ENCODE results near the gene COL18A1. TPM values are rescaled to one million over a fixed set of nuclear protein-coding genes. Genes with fewer than 3 reads are reported as not detected.

COL18A1 gene
- total RNA-seq, 1 experiment from 2014 or later, result 77.0 TPM

DNA sequence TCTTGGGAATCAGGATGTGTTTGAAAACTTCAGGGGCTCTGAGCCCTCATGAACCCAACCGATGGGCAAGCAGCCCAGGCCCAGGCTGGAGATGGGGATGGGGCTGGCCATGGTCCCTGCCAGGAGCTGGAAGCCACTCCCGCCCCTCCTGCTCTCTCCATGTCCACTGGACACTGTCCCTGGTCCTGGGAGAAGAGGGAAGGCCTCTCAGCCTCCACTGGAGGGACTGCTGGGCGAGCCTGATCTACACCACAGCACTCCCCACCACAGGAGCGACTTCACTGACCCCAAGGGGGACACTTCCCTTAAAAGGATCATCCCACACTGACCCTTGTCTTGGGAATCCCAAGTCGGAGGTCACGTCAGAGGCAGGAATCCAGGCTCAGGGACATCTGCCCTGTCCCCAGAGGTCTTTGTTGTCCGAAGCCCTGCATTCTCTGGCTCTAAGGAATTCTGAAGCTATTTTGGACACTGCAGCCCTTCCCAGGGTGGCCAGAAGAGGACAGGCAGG is 16.9 kb upstream of the COL18A1 start:
- TF ChIP-seq, protein P1, sequence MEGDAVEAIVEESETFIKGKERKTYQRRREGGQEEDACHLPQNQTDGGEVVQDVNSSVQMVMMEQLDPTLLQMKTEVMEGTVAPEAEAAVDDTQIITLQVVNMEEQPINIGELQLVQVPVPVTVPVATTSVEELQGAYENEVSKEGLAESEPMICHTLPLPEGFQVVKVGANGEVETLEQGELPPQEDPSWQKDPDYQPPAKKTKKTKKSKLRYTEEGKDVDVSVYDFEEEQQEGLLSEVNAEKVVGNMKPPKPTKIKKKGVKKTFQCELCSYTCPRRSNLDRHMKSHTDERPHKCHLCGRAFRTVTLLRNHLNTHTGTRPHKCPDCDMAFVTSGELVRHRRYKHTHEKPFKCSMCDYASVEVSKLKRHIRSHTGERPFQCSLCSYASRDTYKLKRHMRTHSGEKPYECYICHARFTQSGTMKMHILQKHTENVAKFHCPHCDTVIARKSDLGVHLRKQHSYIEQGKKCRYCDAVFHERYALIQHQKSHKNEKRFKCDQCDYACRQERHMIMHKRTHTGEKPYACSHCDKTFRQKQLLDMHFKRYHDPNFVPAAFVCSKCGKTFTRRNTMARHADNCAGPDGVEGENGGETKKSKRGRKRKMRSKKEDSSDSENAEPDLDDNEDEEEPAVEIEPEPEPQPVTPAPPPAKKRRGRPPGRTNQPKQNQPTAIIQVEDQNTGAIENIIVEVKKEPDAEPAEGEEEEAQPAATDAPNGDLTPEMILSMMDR (conservative IDR thresholded peaks at IDR 0.05; ENCODE audit: low read depth, low read length), result no peak
- TF ChIP-seq EZH2 (IDR thresholded peaks at IDR 0.05; ENCODE audit: low read length, unreplicated experiment), result no peak
- no peak for TF ChIP-seq EZH2phosphoT487 (IDR thresholded peaks at IDR 0.05; ENCODE audit: borderline replicate concordance, low read length)
- Histone ChIP-seq H3K79me2 (ENCODE audit: low read length) (no peaks in the 10 kb centered on the region), H3K4me1 (ENCODE audit: insufficient read depth, low read length) (peaks cover 15% of the 10 kb centered on the region), H3K9ac (ENCODE audit: low read length) (no peak overlapping the region), H3K9me2 (replicated peaks; ENCODE audit: low read length) (no peaks in the 10 kb centered on the region), H3F3A (ENCODE audit: low read length, unreplicated experiment) (no peaks in the 10 kb centered on the region), H3K36me3 (ENCODE audit: low read depth, low read length) (no peaks in the 10 kb centered on the region), H3K27ac (ENCODE audit: low read length) (no peak overlapping the region), H3K4me3 (ENCODE audit: low read length) (no peak overlapping the region), H4K20me1 (ENCODE audit: low read length) (no peaks in the 10 kb centered on the region), H2AFZ (ENCODE audit: low read length) (no peak overlapping the region), H3K4me2 (ENCODE audit: low read length) (no peak overlapping the region), H3K27me3 (ENCODE audit: low read length) (no peaks in the 10 kb centered on the region), H3K9me3 (ENCODE audit: low read length) (no peaks in the 10 kb centered on the region)
- ChIA-PET CTCF (interaction anchor here (0.7 kb wide), 1 partner anchor 32 kb away, joined by 5 read pairs; no protein-coding TSS in a partner anchor), POLR2A (ENCODE audit: unreplicated experiment) (no interaction called here)
- no peak for DNase-seq
- no peak for ATAC-seq
- BruUV-seq (replicated peaks), result no TSS peak
- intact Hi-C loops (cut with micrococcal nuclease), result no loop called here

DNA sequence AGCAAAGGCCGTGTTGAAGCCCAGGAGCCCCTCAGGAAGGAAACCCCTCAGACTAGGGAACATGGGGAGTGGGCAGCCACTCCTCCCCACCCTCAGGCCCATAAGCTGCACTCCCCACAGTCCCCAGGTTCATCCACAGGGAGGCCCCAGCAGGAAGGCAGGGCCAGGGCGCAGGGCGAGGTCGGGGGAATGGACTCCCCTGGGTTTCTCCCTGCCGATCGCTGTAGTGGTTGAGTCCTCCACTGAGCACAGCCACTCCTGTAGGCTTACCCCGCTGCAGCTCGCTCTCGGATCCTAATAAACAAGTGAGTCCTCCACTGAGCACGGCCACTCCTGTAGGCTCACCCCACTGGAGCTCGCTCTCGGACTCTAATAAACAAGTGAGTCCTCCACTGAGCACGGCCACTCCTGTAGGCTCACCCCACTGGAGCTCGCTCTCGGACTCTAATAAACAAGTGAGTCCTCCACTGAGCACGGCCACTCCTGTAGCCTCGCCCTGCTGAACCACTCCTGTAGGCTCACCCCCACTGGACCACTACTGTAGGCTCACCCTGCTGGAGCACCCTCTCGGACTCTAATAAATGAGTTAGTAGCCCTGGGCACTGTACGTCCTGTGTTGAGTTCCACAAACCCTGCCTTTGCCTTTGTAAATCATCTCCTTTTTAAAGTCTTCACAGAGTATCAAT is 16.2 kb upstream of the COL18A1 start:
- BruUV-seq (replicated peaks), result no TSS peak
- H3K27ac ChIP-seq (ENCODE audit: low read length), result no peak overlapping the region
- CTCF ChIA-PET, result interaction anchor here (0.7 kb wide), 1 partner anchor 32 kb away, joined by 5 read pairs; no protein-coding TSS in a partner anchor

More for the DNA sequence above, 16.2 kb upstream of the COL18A1 start:
- Histone ChIP-seq H3K4me1 (ENCODE audit: insufficient read depth, low read length) (peaks cover 15% of the 10 kb centered on the region), H2AFZ (ENCODE audit: low read length) (no peak overlapping the region), H3K27me3 (ENCODE audit: low read length) (no peaks in the 10 kb centered on the region), H3K9ac (ENCODE audit: low read length) (no peak overlapping the region), H3K9me2 (replicated peaks; ENCODE audit: low read length) (no peaks in the 10 kb centered on the region), H3K79me2 (ENCODE audit: low read length) (no peaks in the 10 kb centered on the region), H3K4me2 (ENCODE audit: low read length) (no peak overlapping the region), H3K4me3 (ENCODE audit: low read length) (no peak overlapping the region), H3K9me3 (ENCODE audit: low read length) (no peaks in the 10 kb centered on the region), H3K36me3 (ENCODE audit: low read depth, low read length) (no peaks in the 10 kb centered on the region), H4K20me1 (ENCODE audit: low read length) (no peaks in the 10 kb centered on the region), H3F3A (ENCODE audit: low read length, unreplicated experiment) (no peaks in the 10 kb centered on the region)
- TF ChIP-seq EZH2 (IDR thresholded peaks at IDR 0.05; ENCODE audit: low read length, unreplicated experiment), result no peak
- TF ChIP-seq EZH2phosphoT487 (IDR thresholded peaks at IDR 0.05; ENCODE audit: borderline replicate concordance, low read length), result no peak
- TF ChIP-seq, protein P1 (conservative IDR thresholded peaks at IDR 0.05; ENCODE audit: low read depth, low read length), result no peak
- POLR2A ChIA-PET (ENCODE audit: unreplicated experiment), result no interaction called here
- DNase-seq, result no peak
- ATAC-seq, result no peak
- intact Hi-C loops (cut with micrococcal nuclease), result no loop called here
